Liver (tissue), 3 donors: ENCODE data around the gene MUCL3.

Source experiments
- CTCF ChIP-seq: fragments of 150-350 bp; IDR thresholded peaks from 2 replicates; pipeline ENCODE4 v1.5.1; 2017; ENCODE audit warnings: improper control_type of control experiment, low read depth, low read length; ENCODE audit not compliant: missing input control
- JUND ChIP-seq, 2 donors: IDR thresholded peaks; 2 replicates each; pipeline ENCODE4 v1.6.1; 2016; ENCODE audit warnings: antibody characterized with exemption in 2 of 2
- MAX ChIP-seq: IDR thresholded peaks from 2 replicates; pipeline ENCODE4 v1.6.1; 2016; ENCODE audit warnings: antibody characterized with exemption
- RAD21 ChIP-seq, 2 donors: IDR thresholded peaks; 2 replicates each; pipeline ENCODE4 v1.6.1; 2016; ENCODE audit warnings: antibody characterized with exemption in 2 of 2, mild to moderate bottlenecking in 2 of 2
- SP1 ChIP-seq: IDR thresholded peaks from 2 replicates; pipeline ENCODE4 v1.6.1; 2018; ENCODE audit warnings: antibody characterized with exemption, mild to moderate bottlenecking
- TAF1 ChIP-seq: conservative IDR thresholded peaks from 2 replicates; pipeline ENCODE4 v1.6.1; 2016; ENCODE audit warnings: antibody characterized with exemption, mild to moderate bottlenecking
- YY1 ChIP-seq: IDR thresholded peaks from 2 replicates; pipeline ENCODE4 v1.6.1; 2016; ENCODE audit warnings: antibody characterized with exemption, mild to moderate bottlenecking
- donor health status: healthy.
- donor health status: healthy.

GRCh38 chr6:30974490-30975252, 33.9 kb downstream of the MUCL3 start:
- TF ChIP-seq CTCF (no peak), TAF1 (no peak), JUND (IDR thresholded peaks at IDR 0.05) (no peak), YY1 (no peak), MAX (no peak), SP1 (no peak), RAD21 (IDR thresholded peaks at IDR 0.05) (no peak)
